Fibroblast of skin of right biceps (primary cell): ENCODE measurements around the gene ANAPC7.
A peak's percentile ranks its signal among the peaks of the same experiment; 100 is the strongest.
"Not testable (repeated sequence)": the region's sequence is repeated elsewhere in the genome, so short reads cannot be mapped to it uniquely, and the experiment has no call there.

Experiments
- DNase-seq: peaks from one replicate; pipeline ENCODE4 v3.0.0-alpha.2; 2013

ANAPC7 gene, protein sequence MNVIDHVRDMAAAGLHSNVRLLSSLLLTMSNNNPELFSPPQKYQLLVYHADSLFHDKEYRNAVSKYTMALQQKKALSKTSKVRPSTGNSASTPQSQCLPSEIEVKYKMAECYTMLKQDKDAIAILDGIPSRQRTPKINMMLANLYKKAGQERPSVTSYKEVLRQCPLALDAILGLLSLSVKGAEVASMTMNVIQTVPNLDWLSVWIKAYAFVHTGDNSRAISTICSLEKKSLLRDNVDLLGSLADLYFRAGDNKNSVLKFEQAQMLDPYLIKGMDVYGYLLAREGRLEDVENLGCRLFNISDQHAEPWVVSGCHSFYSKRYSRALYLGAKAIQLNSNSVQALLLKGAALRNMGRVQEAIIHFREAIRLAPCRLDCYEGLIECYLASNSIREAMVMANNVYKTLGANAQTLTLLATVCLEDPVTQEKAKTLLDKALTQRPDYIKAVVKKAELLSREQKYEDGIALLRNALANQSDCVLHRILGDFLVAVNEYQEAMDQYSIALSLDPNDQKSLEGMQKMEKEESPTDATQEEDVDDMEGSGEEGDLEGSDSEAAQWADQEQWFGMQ

DNA sequence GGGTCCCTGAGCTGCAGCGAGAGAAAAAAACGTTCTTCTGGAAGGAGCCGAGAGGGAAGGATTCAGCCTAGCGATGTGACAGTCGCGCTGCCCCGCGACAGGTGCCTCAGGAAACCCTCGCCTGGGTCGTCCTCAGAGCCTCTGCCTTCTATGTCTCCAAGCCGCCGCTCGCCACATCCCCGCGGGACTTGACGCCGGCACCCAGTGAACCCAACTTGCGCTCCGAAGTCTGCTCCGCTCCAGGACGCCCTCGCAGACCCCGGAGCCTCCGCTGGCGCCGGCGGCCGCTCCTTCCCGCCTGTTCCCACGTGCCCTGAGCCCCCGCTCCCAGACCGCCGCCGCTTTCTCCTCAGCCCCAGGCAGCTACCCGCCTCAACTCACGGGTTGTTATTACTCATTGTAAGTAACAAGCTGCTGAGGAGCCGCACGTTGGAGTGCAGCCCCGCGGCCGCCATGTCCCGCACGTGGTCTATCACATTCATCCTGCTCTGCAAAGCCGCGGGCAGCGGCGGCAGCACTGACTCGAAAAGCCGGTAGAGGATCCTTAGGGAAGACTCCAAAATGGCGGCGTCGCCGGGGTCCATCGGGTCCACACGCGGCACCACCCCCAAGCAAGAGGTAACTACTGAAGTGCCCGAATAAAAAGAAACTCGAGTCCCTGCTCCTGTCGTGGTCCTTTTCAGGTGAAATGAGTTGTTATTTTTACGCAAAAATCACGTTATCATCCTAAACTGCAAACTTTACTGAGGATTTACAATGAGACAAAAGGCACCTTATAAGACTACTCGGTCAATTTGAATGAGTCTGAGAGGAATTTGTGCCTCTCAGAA, at the start of gene ANAPC7:
Gene ANAPC7, minus strand, starts transcription at position 563 of the 830 bp plus-strand sequence. Its CDS starts 81 bp downstream, at position 482.
- peak; percentile 92 for DNase-seq

DNA sequence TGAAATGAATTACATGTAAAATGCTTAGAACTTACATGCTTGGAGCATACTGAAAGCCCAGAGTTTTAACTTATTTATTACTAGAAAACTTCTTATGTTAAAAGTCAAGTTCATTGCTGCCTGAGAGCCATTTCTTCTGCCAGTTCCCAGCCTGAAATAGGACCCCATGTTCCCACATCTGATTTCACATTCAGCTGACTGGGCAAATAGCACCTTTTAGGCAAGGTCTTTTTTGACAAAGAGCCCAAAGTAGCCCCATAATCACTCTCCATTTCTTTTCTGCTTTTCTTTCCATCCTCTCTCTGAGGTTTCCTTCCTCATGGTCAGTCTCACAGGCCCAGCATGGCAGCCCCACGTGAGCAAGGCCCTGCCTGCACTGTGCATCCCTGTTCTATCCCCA, 47.8 kb upstream of the ANAPC7 start:
- no peak for DNase-seq

DNA sequence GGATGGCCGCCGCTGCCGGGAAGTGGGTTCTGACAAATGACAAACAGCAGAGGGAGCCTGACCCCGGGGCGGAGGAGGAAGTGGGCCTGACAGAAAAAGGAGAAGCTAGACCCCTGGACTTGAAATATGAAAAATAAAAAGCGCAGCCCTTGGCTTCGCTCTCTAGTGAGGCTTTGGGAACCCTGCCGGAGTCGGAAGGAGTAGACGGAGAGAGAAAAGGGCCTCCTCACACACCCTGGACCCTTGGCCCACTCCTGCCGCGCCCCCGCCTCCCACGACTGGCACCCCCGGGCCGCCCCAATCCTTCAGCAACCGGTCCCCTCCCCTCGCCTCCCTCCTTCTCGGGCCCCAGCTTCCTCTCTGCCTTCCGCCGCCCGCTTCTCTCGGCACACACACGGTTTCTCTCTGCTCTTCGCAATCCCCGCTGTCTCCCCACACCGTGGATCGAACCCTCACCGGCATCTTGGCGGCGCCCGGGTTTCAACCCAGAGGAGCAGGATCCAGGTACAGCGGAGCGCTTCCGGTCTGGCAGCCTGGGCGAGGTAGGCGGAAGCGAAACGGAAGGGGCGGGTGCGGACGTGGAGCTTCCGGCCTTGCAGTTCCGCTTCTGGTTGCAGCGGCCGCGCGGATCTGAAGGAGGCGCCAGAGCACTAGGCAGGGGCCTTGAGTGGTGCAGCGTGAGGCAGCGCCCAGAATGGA, 46.4 kb upstream of the ANAPC7 start, which contains the start of gene ARPC3:
Gene ARPC3, minus strand, starts transcription at position 539 of the 699 bp plus-strand sequence. Its CDS starts 77 bp downstream, at position 462.
- peak; percentile 95 for DNase-seq

DNA sequence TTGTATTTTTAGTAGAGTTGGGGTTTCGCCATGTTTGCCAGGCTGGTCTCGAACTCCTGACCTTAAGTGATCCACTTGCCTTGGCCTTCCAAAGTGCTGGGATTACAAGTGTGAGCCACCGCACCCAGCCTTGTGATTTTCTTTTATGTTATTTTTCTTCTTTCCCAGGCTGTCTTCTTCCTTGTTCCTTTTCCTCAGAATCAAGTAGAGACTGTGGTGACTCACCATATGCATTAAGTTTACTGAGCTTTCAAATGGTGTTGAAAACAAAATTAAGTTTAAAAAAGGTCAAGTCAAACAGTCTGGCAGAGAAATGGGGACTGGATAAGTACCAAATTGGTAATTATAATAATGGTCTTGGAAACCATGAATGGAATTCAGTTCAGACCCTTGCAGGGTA, 40.9 kb upstream of the ANAPC7 start:
- no peak for DNase-seq

DNA sequence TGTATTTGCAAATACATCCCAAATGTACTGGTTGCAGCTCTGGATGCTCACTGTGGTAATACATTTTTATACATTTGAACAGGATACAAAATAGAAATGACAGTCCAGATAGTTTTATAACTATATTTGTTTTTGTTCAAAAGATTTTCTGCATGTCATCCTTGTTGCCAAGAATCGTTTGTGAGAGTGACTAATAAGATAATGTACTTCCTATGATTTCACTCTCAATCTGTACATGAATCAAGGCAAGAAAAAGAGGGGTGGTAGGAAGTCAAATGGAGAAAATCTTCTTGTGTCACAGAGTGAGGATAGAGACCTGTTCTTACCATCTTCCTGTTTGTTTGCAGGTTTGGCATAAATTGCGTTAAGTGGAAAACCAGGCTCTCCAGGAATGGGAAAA, 32.7 kb upstream of the ANAPC7 start:
- peak; percentile 32 for DNase-seq

DNA sequence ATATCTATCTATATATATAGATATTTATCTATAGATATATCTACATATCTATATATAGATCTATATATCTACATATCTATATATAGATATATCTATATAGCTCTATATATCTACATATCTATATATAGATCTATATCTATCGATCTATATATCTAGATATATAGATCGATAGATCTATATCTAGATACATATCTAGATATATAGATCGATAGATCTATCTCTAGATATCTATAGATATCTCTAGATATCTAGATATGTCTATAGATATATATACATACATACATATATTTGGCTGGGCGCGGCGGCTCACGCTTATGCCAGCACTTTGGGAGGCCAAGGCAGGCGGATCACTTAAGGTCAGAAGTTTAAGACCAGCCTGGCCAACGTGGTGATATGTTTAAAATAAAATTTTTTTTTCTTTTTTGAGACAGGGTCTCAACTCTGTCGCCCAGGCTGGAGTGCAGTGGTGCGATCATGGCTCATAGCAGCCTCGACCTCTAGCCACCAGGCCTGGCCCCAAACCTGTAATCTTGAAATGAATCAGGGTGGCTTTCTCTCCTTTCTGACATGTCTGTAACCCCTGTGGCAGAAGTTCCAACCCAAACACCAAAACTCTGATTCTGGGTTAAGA, 28.6 kb upstream of the ANAPC7 start:
- DNase-seq: no peak

DNA sequence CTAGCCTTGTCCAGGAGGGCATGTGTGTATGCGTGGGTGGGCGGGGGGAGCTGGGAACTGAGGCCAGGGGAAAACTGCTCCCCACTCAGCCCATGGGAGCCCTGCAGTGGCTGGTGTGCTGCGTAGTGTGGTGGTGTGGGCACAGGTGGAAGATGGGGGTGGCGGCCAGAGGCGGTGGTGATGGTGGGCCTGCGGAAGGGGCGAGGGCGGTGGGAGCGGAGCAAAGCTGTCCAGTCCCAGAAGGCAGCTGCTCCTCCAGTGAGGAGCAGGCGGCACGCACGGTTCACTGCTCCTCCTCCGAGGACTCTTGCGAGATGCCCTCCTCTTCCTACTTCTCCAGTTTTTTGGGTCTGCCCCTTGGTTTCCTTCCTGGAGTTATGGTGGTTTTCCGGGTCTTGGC, 26.2 kb upstream of the ANAPC7 start:
- DNase-seq: not testable (repeated sequence)

DNA sequence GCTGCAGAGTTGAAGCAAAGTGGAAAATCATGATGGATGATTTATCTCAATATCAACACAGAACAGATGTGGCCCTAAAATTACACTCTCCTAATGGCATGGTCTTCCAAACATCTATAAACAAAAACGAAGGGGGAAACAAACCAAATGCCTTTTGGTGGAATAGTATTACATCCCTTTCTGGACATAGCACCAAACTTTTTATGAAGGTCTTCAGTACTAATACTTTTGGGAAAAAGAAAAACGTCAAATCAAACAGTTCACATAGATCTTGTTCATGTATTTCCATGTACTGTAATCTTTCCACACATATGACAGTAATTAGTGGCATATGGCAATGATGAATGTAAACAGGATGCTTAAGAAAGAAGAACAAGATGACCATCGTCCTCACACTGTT, 22.9 kb upstream of the ANAPC7 start:
- DNase-seq: no peak

DNA sequence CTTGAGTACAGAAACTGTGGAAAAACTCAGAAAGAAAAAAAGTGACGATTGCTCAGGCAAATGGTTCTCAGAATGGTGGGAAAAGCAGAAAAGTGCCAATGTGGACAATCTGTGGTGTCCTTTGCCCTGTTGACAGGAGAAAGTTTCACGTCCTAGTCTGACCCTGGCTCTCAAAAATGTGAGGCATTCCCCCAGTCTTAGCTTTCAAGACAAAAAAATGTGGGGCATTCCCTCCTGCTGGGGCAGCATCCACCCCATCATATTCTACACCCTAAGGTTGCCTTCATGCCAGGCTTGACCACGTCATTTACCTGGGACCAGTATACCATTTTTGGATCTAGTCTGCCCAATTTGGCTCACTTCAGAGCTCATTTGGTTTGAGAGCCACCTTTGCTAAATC, 20.7 kb upstream of the ANAPC7 start:
- DNase-seq: no peak

DNA sequence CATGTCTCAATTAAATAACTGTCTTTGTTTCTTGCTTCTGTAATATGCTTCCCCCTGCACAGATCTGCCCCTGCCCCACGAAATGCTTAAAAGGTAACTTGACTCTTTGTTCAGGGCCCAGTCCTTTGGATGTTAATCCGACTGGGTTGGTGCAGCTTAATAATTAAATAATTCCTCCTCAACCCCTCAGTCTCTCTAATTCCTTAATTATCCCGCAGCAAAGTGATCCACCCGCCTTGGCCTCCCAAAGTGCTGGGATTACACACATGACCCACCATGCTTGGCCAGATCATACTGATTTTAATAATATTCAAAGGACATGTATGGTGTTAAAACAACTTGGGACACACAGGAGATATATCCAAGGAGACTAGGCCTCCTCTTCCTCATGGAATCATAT, 18.2 kb upstream of the ANAPC7 start:
- DNase-seq: no peak

DNA sequence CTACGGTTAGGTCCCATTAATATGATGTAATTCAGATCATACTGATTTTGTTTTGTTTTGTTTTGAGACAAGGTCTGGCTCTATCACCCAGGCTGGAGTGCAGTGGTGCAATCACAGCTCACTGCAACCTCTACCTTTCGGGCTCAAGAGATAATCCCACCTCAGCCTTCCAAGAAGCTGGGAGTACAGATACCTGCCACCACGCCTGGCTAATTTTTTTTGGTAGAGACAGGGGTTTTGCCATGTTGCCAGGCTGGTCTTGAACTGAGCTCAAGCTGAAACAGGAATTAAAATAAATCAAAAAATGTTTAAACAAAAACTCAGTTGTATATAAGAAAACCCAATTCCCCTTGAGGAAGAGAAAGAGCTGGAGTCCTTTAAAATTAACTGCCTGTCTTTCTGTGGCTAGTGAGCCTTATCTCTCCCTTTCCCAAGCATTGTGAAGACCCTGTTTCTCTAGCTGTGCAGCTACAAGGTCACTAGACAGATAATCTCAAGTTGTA, 17.7 kb upstream of the ANAPC7 start:
- DNase-seq: no peak

DNA sequence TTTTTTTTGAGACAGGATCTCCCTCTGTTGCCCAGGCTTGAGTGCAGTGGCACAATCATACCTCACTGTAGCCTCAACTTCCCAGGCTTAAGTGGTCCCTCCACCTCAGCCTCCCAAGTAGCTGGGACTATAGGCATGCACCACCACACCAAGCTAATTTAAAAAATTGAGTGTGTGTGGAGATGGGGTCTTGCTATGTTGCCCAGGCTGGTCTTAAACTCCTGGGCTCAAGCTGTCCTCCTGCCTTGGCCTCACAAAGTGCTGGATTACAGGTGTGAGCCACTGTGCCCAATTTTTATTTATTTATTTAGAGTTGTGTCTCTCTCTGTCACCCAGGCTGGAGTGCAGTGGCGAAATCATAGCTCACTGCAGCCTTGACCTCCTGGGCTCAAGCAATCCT, 17.1 kb upstream of the ANAPC7 start:
- DNase-seq: not testable (repeated sequence)

DNA sequence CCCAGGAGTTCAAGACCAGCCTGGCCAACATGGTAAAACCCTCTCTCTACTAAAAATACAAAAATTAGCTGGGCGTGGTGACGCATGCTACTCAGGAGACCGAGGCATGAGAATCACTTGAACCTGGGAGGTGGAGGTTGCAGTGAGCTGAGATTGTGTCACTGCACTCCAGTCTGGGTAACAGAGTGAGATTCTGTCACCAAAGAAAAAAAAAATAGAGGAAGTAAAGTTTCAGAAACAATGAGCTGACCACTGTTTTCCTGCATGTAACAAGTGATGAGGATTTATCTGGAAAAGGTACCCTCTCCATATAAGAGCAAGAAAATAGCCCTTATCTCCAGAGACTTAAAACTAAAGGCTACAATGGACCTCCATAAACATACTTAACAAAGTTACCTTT, 13.6 kb upstream of the ANAPC7 start:
- DNase-seq: not testable (repeated sequence)

DNA sequence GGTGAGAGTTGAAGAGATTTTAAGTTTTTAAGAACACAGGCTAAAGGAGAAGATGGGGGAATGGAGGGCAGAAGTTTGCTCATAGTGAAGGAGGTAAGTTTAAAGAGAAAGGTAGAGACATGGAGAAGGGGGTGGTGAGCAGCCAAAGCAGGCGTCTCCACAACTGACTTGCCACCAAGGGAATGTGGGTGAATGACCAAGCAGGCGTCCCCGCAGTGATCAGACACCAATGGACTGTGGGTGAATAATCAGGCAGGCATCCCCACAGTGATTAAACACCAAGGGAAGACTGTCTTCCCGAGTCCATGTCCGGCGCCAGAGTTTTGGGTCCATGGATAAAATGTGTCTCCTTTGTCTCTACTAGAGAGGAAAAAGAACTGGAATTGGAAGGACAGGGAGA, 6.6 kb upstream of the ANAPC7 start:
- peak; percentile 36 for DNase-seq

DNA sequence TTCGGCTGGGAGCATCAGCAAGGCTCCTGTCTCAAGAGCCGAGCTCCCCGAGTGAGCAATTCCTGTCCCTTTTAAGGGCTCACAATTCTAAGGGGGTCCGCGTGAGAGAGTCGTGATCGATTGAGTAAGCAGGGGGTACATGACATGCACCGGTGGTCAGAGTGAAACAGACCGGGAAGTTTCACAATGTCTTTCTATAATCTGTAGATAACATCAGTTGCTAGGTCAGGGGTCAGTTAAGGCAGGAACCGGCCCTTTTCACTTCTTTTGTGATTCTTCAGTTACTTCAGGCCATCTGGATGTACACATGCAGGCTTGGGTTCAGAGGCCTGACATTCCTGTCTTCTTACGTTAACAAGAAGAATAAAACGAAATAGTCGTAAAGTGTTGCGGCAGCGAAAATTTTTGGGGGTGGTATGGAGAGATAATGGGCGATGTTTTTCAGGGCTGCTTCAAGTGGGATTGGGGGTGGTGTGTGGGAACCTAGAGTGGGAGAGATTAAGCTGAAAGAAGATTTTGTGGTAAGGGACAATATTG, 1.7 kb upstream of the ANAPC7 start:
- not testable (repeated sequence) for DNase-seq

DNA sequence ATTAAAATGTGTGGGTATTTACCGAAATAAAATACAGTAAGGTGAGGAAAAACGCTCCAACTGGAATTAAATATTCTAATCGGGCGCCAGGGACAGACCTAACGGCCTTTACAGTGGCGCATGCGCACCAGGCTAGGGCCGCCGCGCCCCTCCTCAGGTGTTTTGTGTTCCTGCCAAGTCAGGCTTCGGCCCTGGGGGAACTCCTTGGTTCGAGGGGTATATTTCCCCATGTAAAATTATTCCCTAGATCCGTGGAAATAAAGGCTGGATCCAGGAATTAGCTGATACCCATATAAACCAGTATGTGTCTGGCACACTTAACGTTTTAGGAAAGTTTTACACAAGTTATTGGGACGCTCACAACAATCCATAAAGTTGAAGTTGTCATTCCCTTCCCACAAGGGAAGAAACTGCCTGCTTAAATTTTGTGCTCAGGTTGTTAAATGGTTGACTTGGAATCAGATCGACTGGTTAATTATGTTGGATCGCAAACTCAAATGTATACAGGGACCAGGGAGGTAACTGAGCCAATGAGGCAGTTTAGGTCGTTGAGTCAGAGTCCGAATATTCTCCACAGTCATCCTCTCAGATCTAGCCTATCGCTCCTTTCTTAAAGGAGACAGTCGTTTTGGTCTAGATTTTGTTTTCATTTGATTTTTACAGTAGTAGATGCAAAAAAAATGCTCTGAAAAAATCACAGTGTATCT, 621 bp upstream of the ANAPC7 start:
- peak; percentile 70 for DNase-seq

DNA sequence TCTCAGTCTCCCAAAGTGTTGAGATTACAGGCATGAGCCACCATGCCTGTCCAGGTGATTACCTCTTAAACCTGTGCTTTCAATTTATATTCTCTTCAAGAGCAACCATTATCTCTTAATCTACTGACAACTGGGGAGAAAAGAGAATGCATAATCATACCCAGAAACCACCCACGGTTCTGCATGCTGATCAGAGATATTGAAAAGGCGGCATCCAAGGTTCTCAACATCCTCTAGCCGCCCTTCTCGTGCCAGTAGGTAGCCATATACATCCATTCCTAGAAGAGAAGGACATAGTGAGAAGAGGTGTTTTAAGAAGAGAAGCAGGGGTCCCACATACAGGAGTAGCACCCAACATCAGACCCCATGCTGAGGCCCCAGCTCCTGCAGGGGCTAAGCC, 20.8 kb downstream of the ANAPC7 start:
- no peak for DNase-seq

DNA sequence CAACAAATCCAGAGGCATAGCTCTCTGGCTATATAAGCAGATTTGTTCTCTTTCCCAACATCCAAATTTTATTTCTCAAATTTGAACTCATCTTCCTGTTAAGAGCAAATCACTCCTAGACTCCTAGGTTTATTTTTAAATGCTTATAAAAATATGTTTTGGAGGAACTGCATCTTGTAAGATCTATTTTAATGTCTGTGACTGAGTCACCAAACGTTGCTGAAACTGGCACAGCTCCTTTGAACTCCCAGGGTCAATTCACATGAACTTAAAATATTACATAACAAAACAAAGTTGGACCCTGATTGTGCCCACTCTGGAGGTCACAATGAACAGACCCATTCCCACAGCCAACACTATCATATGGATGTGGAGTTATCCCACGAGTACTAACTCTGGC, 23.9 kb downstream of the ANAPC7 start:
- no peak for DNase-seq

DNA sequence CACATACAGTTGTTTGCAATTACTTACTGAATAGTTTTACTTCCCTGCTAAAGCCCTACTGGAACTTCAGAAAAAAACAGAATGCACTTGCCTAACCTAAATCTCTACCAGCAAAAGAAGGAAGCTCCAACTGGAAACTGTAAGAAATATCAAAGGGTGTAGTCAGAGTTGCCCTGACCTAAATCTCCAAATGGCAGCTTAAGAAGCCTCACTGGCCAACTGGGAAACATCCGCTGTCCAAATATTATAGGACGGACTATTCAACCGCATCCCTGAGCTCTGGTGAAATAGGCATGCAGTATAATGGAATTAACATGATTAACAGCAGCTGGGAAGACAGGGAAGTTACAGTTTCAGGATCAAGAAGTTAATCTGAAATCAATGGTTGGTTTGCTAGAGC, 24.3 kb downstream of the ANAPC7 start:
- DNase-seq: no peak

DNA sequence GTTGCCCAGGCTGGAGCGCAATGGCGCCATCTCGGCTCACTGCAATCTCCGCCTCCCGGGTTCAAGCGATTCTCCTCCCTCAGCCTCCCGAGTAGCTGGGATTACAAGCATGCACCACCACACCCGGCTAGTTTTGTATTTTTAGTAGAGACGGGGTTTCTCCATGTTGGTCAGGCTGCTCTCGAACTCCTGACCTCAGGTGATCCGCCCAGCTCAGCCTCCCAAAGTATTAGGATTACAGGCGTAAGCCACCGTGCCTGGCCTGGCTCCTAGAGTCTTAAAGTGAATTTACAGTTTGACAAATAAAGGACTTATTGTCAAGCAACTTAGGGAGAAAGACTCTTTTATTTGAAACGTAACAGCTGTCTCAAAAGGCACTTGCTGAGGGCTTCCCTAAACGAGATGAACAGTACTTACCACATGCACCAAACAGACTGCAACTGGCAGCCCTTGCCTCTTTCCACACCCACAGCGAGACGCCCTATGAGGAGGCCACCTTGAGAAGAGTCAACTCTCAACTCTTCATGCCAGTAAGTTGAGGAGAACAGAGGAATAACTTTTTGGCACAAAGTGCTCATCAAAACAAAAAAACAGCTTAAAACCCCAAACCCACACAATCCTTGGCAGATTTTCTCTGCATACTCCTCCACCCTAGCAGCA, 25.2 kb downstream of the ANAPC7 start:
- not testable (repeated sequence) for DNase-seq
